Activated T-cell treated with anti-CD3 and anti-CD28 coated beads, Interleukin-2, amount 50 U/mL, for 4 hours (primary cell): ENCODE measurements around the gene CMTM8. TPM values are rescaled to one million over a fixed set of nuclear protein-coding genes. Genes with fewer than 3 reads are reported as not detected.

ENCODE experiments used
- ATAC-seq, 2 donors: fragments of 200-7000 bp; cut with Tn5 transposase; one replicate each; pipeline ENCODE4 v1.10.0; 2021
- DNase-seq: peaks from one replicate; pipeline ENCODE4 v3.0.0-alpha.2; 2020
- H3K27me3 Mint-ChIP-seq: one replicate; pipeline ENCODE4 v1.8.0; 2021; ENCODE audit warnings: low read depth, mixed read lengths
- H3K36me3 Mint-ChIP-seq: one replicate; pipeline ENCODE4 v1.8.0; 2022; ENCODE audit warnings: mixed read lengths; ENCODE audit not compliant: insufficient read depth
- H3K4me1 Mint-ChIP-seq: one replicate; pipeline ENCODE4 v1.8.0; 2021; ENCODE audit warnings: low read depth, mixed read lengths
- H3K4me3 Mint-ChIP-seq: one replicate; pipeline ENCODE4 v1.8.0; 2021; ENCODE audit warnings: mild to moderate bottlenecking, moderate library complexity, mixed read lengths
- H3K9me3 Mint-ChIP-seq: one replicate; pipeline ENCODE4 v1.8.0; 2021; ENCODE audit warnings: mixed read lengths
- total RNA-seq, 3 donors: library from RNA; stranded (reverse); gene quantifications; one replicate each; pipeline ENCODE4 v1.2.1, GENCODE V29; 2021

CMTM8 gene
- total RNA-seq, 3 donors from 2014 or later: 3.9 to 6.3 (median 4.7) TPM

- Mint-ChIP-seq H3K9me3 (no peaks in the 10 kb centered on the region), H3K27me3 (no peaks in the 10 kb centered on the region), H3K4me3 (no peak overlapping the region), H3K4me1 (peaks cover 33% of the 10 kb centered on the region), H3K36me3 (no peaks in the 10 kb centered on the region)
- ATAC-seq (no peak), DNase-seq (no peak)
These were observed 74.7 kb downstream of the CMTM8 start for GRCh38 chr3:32313169-32313568.

DNA sequence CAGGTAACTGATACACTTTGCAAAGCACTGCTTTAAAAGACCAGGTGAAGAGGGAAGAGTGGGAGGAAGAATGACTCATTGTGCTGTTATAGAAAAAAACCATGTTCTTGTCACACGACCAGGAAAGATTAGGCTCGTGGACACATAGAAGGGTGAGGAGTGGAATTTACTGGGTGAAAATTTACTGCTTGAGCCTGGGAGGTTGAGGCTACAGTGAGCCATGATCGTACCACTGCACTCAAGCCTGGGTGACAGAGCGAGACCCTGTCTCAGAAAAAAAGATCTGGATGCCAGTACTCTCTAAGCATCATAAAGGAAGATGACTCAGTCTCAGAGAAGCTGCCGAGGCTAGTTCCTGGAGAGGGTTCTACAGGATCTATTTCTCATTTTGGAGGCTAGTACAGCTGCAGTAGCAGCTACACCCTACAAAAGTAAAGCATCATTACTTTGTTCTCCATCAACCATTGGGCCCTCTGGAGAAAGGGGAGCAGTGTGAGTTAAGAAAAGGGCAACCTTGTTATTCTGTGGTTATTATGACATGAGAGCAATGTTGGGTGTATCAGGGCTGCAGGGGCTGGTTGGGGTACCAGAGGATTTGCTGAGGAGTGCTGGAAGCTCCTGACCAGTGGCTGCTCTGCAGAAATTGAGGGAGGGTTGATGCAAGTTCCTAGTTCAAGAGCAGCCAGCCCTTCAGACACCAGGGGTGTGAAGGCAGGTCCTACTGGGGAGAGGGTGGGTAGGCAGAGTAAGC lies 75.4 kb downstream of the CMTM8 start:
- H3K36me3 Mint-ChIP-seq: no peaks in the 10 kb centered on the region
- ATAC-seq: peak; percentile 89 to 95
- H3K9me3 Mint-ChIP-seq: no peaks in the 10 kb centered on the region
- peaks cover 31% of the 10 kb centered on the region for H3K4me1 Mint-ChIP-seq
- H3K4me3 Mint-ChIP-seq: peak overlapping the region; percentile 54
- DNase-seq: no peak
- no peaks in the 10 kb centered on the region for H3K27me3 Mint-ChIP-seq

- Mint-ChIP-seq H3K9me3 (no peaks in the 10 kb centered on the region), H3K4me3 (no peak overlapping the region), H3K36me3 (peaks cover 1% of the 10 kb centered on the region), H3K4me1 (peaks cover 31% of the 10 kb centered on the region), H3K27me3 (no peaks in the 10 kb centered on the region)
- DNase-seq: no peak
- no peak for ATAC-seq
These were observed 77.0 kb downstream of the CMTM8 start for GRCh38 chr3:32315441-32315840.

- no peaks in the 10 kb centered on the region for H3K9me3 Mint-ChIP-seq
- H3K36me3 Mint-ChIP-seq: peaks cover 1% of the 10 kb centered on the region
- H3K4me1 Mint-ChIP-seq: peaks cover 35% of the 10 kb centered on the region
- ATAC-seq (no peak), DNase-seq (no peak)
- H3K27me3 Mint-ChIP-seq: no peaks in the 10 kb centered on the region
- no peak overlapping the region for H3K4me3 Mint-ChIP-seq
These were observed 77.8 kb downstream of the CMTM8 start for GRCh38 chr3:32316319-32316718.

GRCh38 chr3:32316976-32317375 lies 78.5 kb downstream of the CMTM8 start:
- no peak for DNase-seq
- Mint-ChIP-seq H3K4me1 (peaks cover 29% of the 10 kb centered on the region), H3K27me3 (no peaks in the 10 kb centered on the region), H3K36me3 (peaks cover 1% of the 10 kb centered on the region), H3K9me3 (no peaks in the 10 kb centered on the region), H3K4me3 (no peak overlapping the region)
- no peak for ATAC-seq

DNA sequence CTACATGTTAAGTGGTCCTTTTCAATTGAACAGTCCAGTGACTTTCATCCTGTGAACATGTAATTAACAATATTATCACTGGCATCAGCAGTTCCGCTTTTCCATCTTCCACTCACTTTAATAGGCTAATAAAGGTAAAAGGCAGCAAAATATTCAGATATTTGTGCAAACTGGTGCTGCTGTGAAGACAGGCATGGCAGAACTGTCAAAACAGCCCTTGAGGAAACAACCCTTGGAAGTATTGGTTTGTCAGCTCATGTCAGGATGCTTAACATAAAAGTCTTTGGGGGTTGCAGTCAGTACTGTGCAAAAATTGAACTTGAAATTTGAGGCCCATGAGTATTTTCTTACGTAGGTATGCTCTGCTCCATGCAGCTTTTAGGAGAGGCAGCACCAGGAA lies 81.1 kb downstream of the CMTM8 start:
- Mint-ChIP-seq H3K4me1 (peaks cover 8% of the 10 kb centered on the region), H3K36me3 (peaks cover 1% of the 10 kb centered on the region), H3K4me3 (no peak overlapping the region), H3K9me3 (no peaks in the 10 kb centered on the region), H3K27me3 (no peaks in the 10 kb centered on the region)
- DNase-seq: no peak
- no peak for ATAC-seq

DNA sequence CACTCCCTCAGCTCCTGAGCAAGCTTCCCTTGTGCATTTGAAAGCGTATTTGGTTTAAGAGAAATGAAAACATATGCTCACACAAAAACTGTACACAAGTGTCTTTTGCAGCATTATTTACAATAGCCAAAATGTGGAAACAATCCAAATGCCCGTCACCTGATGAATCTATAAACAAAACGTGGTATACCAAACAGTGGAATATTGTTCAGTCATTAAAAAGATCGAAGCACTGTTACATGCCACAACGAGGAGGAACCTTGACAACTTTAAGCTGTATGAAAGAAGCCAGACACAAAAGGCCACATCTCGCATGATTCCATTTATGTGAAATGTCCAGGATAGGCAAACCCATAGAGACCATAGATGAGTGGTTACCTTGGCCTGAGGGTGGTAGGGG lies 81.6 kb downstream of the CMTM8 start:
- H3K9me3 Mint-ChIP-seq: no peaks in the 10 kb centered on the region
- ATAC-seq (no peak), DNase-seq (no peak)
- no peaks in the 10 kb centered on the region for H3K27me3 Mint-ChIP-seq
- H3K4me3 Mint-ChIP-seq: no peak overlapping the region
- peaks cover 8% of the 10 kb centered on the region for H3K4me1 Mint-ChIP-seq
- H3K36me3 Mint-ChIP-seq: peaks cover 1% of the 10 kb centered on the region

GRCh38 chr3:32321095-32321790 lies 82.8 kb downstream of the CMTM8 start:
- no peak for DNase-seq
- H3K36me3 Mint-ChIP-seq: peaks cover 1% of the 10 kb centered on the region
- no peaks in the 10 kb centered on the region for H3K9me3 Mint-ChIP-seq
- ATAC-seq: no peak
- H3K27me3 Mint-ChIP-seq: no peaks in the 10 kb centered on the region
- H3K4me3 Mint-ChIP-seq: no peak overlapping the region
- peaks cover 8% of the 10 kb centered on the region for H3K4me1 Mint-ChIP-seq

- Mint-ChIP-seq H3K27me3 (no peaks in the 10 kb centered on the region), H3K9me3 (no peaks in the 10 kb centered on the region)
These were observed 83.8 kb downstream of the CMTM8 start for GRCh38 chr3:32322311-32322710.

GRCh38 chr3:32323604-32324003 lies 85.1 kb downstream of the CMTM8 start:
- ATAC-seq: no peak
- no peak for DNase-seq
- peaks cover 1% of the 10 kb centered on the region for H3K36me3 Mint-ChIP-seq
- H3K4me1 Mint-ChIP-seq: peaks cover 8% of the 10 kb centered on the region
- H3K9me3 Mint-ChIP-seq: no peaks in the 10 kb centered on the region
- H3K4me3 Mint-ChIP-seq: no peak overlapping the region
- no peaks in the 10 kb centered on the region for H3K27me3 Mint-ChIP-seq

More at GRCh38 chr3:32322311-32322710, 83.8 kb downstream of the CMTM8 start:
- Mint-ChIP-seq H3K4me3 (no peak overlapping the region), H3K36me3 (peaks cover 1% of the 10 kb centered on the region), H3K4me1 (peaks cover 8% of the 10 kb centered on the region)
- DNase-seq (no peak), ATAC-seq (no peak)

DNA sequence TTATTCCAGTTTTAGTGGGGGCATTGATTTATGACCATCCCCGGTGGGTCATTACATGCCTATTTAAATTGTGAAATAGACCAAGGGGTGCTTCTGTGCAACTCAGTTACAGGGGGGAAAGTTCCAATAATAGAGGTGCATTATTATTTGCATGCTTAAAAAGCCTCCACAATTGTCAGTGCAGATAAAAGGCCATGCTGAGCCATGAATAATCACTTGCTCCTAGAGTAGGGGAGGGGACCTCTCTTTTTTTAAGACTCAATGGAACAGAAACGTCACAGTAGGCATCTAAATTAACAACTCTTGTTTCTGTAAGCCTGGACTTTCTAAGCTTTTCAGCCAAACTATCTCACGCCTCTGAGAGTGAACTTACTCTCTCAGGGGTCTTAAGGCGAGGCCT lies 86.7 kb downstream of the CMTM8 start:
- Mint-ChIP-seq H3K9me3 (no peaks in the 10 kb centered on the region), H3K27me3 (no peaks in the 10 kb centered on the region), H3K4me1 (peaks cover 8% of the 10 kb centered on the region), H3K36me3 (no peaks in the 10 kb centered on the region), H3K4me3 (no peak overlapping the region)
- no peak for ATAC-seq
- no peak for DNase-seq

GRCh38 chr3:32325927-32326326 lies 87.4 kb downstream of the CMTM8 start:
- H3K9me3 Mint-ChIP-seq: no peaks in the 10 kb centered on the region

GRCh38 chr3:32326795-32327194 lies 88.3 kb downstream of the CMTM8 start:
- DNase-seq: no peak
- Mint-ChIP-seq H3K27me3 (no peaks in the 10 kb centered on the region), H3K9me3 (no peaks in the 10 kb centered on the region), H3K4me3 (no peak overlapping the region), H3K4me1 (peaks cover 13% of the 10 kb centered on the region), H3K36me3 (no peaks in the 10 kb centered on the region)
- no peak for ATAC-seq

More at GRCh38 chr3:32325927-32326326, 87.4 kb downstream of the CMTM8 start:
- Mint-ChIP-seq H3K27me3 (no peaks in the 10 kb centered on the region), H3K4me3 (no peak overlapping the region), H3K4me1 (peaks cover 7% of the 10 kb centered on the region), H3K36me3 (no peaks in the 10 kb centered on the region)
- ATAC-seq: no peak
- DNase-seq: no peak

- H3K9me3 Mint-ChIP-seq: no peaks in the 10 kb centered on the region
- peak; percentile 76 to 81 for ATAC-seq
- peak; percentile 48 for DNase-seq
- no peaks in the 10 kb centered on the region for H3K27me3 Mint-ChIP-seq
- no peaks in the 10 kb centered on the region for H3K36me3 Mint-ChIP-seq
- no peak overlapping the region for H3K4me3 Mint-ChIP-seq
- H3K4me1 Mint-ChIP-seq: peaks cover 44% of the 10 kb centered on the region
These were observed 96.2 kb downstream of the CMTM8 start for GRCh38 chr3:32334675-32335074.
